GM12878 (cell line): ENCODE results near the gene BEST2. TPM values are rescaled to one million over a fixed set of nuclear protein-coding genes. Genes with fewer than 3 reads are reported as not detected.

Experiments
- ATF7 ChIP-seq: fragments of 450-650 bp; IDR thresholded peaks from 2 replicates; pipeline ENCODE4 v1.6.1; 2016; ENCODE audit warnings: low read depth, mild to moderate bottlenecking
- BACH1 ChIP-seq: fragments of 450-650 bp; IDR thresholded peaks from 2 replicates; pipeline ENCODE4 v1.6.1; 2017; ENCODE audit warnings: mild to moderate bottlenecking, borderline replicate concordance
- BCL11A ChIP-seq: IDR thresholded peaks from 2 replicates; pipeline ENCODE4 v1.6.1; 2011; ENCODE audit warnings: low read depth, low read length
- CHD1 ChIP-seq: IDR thresholded peaks from 2 replicates; pipeline ENCODE4 v1.6.1; 2012; ENCODE audit warnings: low read depth, low read length, improper control_type of control experiment
- ELK1 ChIP-seq: IDR thresholded peaks from 2 replicates; pipeline ENCODE4 v1.6.1; 2012; ENCODE audit warnings: low read depth, low read length, improper control_type of control experiment
- ESRRA ChIP-seq: IDR thresholded peaks from 2 replicates; pipeline ENCODE4 v1.6.1; 2012; ENCODE audit warnings: mild to moderate bottlenecking, low read length, improper control_type of control experiment
- FOS ChIP-seq: IDR thresholded peaks from 3 replicates; pipeline ENCODE4 v1.6.1; 2011; ENCODE audit warnings: borderline replicate concordance; ENCODE audit not compliant: insufficient read length; ENCODE audit errors: extremely low read depth
- IRF5 ChIP-seq: fragments of 450-650 bp; IDR thresholded peaks from 2 replicates; pipeline ENCODE4 v1.6.1; 2017; ENCODE audit warnings: borderline replicate concordance
- JUNB ChIP-seq: IDR thresholded peaks from 2 replicates; pipeline ENCODE4 v1.6.1; 2016; ENCODE audit warnings: antibody characterized with exemption, mild to moderate bottlenecking
- MLLT1 ChIP-seq: fragments of 450-650 bp; IDR thresholded peaks from 2 replicates; pipeline ENCODE4 v1.6.1; 2016; ENCODE audit warnings: mild to moderate bottlenecking
- MXI1 ChIP-seq: fragments of 150-350 bp; IDR thresholded peaks from 2 replicates; pipeline ENCODE4 v1.6.1; 2011; ENCODE audit warnings: low read depth, mild to moderate bottlenecking, inconsistent platforms, low read length, improper control_type of control experiment
- NRF1 ChIP-seq: conservative IDR thresholded peaks from 2 replicates; pipeline ENCODE4 v1.6.1; 2011; ENCODE audit warnings: mild to moderate bottlenecking, low read depth, low read length, improper control_type of control experiment
- PBX3 ChIP-seq: IDR thresholded peaks from 2 replicates; pipeline ENCODE4 v1.6.1; 2011; ENCODE audit warnings: mild to moderate bottlenecking, low read depth, low read length, moderate library complexity; ENCODE audit not compliant: insufficient replicate concordance
- PKNOX1 ChIP-seq: fragments of 450-650 bp; IDR thresholded peaks from 2 replicates; pipeline ENCODE4 v1.6.1; 2016; ENCODE audit warnings: mild to moderate bottlenecking
- RUNX3 ChIP-seq: IDR thresholded peaks from 2 replicates; pipeline ENCODE4 v1.6.1; 2012; ENCODE audit warnings: low read length, inconsistent platforms
- SKIL ChIP-seq: fragments of 450-650 bp; IDR thresholded peaks from 2 replicates; pipeline ENCODE4 v1.6.1; 2017; ENCODE audit warnings: mild to moderate bottlenecking, low read depth, inconsistent platforms; ENCODE audit not compliant: poor library complexity, severe bottlenecking
- SMAD1 ChIP-seq: fragments of 450-650 bp; IDR thresholded peaks from 2 replicates; pipeline ENCODE4 v1.6.1; 2018; ENCODE audit warnings: mild to moderate bottlenecking, low read depth; ENCODE audit not compliant: partially characterized antibody
- TAF1 ChIP-seq: IDR thresholded peaks from 2 replicates; pipeline ENCODE4 v1.6.1; 2011; ENCODE audit warnings: mild to moderate bottlenecking, low read depth, low read length, borderline replicate concordance
- TCF12 ChIP-seq: IDR thresholded peaks from 2 replicates; pipeline ENCODE4 v1.6.1; 2011; ENCODE audit warnings: low read depth, mild to moderate bottlenecking, low read length
- ZBED1 ChIP-seq: IDR thresholded peaks from 2 replicates; pipeline ENCODE4 v1.6.1; 2016; ENCODE audit warnings: borderline replicate concordance
- ZBTB33 ChIP-seq: fragments of 450-650 bp; IDR thresholded peaks from 2 replicates; pipeline ENCODE4 v1.6.1; 2017; ENCODE audit warnings: mild to moderate bottlenecking
- ZZZ3 ChIP-seq: IDR thresholded peaks from 2 replicates; pipeline ENCODE4 v1.6.1; 2011; ENCODE audit warnings: low read depth; ENCODE audit not compliant: control insufficient read depth, insufficient read length
- polyA plus RNA-seq, 11 experiments: library from polyadenylated mRNA; depleted of rRNA in 4 of 11; unstranded in 6 of 11; stranded (reverse) in 5 of 11; fragments of >200 nt; fragmentation: Nextera tagmentation in 4 of 11; fragmentation: Illumina TruSeq in 1 of 11; extraction: Ambion mirVana in 4 of 11; extraction: Trizol in 1 of 11; gene quantifications; 1 replicate in 1 of 11; 2 replicates in 10 of 11; pipeline versions ENCODE4 v1.2.1 to v1.2.3, GENCODE V29; 2011 to 2016; ENCODE audit warnings: inconsistent platforms in 2 of 11, missing spikeins in 2 of 11, low read depth in 1 of 11
- total RNA-seq, 4 experiments: library from RNA; depleted of rRNA in 3 of 4; stranded (reverse); fragments of >200 nt in 3 of 4; fragmentation: Illumina TruSeq in 1 of 4; extraction: Trizol in 1 of 4; gene quantifications; 2 replicates each; pipeline versions ENCODE4 v1.2.1 to v1.2.3, GENCODE V29; 2013 to 2021

BEST2 gene
- total and polyA plus RNA-seq, 10 of the 15 experiments (the other 5 are each of a cell fraction or from before 2014, with no cell fraction given), result not detected

GRCh38 chr19:12782174-12782423 lies 30.5 kb downstream of the BEST2 start (continued):
- TF ChIP-seq MLLT1, result peak; percentile 80
- TF ChIP-seq JUNB, result no peak
- TF ChIP-seq ZBED1, result no peak
- no peak for TF ChIP-seq ELK1
- peak; percentile 94 for TF ChIP-seq PKNOX1
- no peak for TF ChIP-seq TAF1
- no peak for TF ChIP-seq NRF1
- TF ChIP-seq TCF12, result peak; percentile 17; the same call in 1 of the 2 replicates
- TF ChIP-seq BCL11A, result no peak
- no peak for TF ChIP-seq BACH1
- no peak for TF ChIP-seq ZZZ3
- peak; percentile 44; the same call in 1 of the 2 replicates for TF ChIP-seq IRF5
- TF ChIP-seq ESRRA, result no peak
- TF ChIP-seq MXI1, result no peak
- peak; percentile 75 for TF ChIP-seq SMAD1
- TF ChIP-seq ZBTB33, result no peak
- TF ChIP-seq SKIL, result peak; percentile 50
- no peak for TF ChIP-seq CHD1
- no peak for TF ChIP-seq FOS
- TF ChIP-seq RUNX3, result no peak
- 0 out of 2 replicates have a peak, but pooled peaks have one; percentile 17 for TF ChIP-seq ATF7
- peak; percentile 71 for TF ChIP-seq PBX3
